ENCODE results near the gene TBCK. TPM values are rescaled to one million over a fixed set of nuclear protein-coding genes. Genes with fewer than 3 reads are reported as not detected.
"Not testable (repeated sequence)": the region's sequence is repeated elsewhere in the genome, so short reads cannot be mapped to it uniquely, and the experiment has no call there.

Gene TBCK
- total RNA-seq, 4 donors from 2014 or later = 22.7 to 28.7 (median 27.3) TPM

GRCh38 chr4:106136777-106137331, 179.2 kb downstream of the TBCK start:
- no peak for DNase-seq (ENCODE audit: extremely low spot score)
- no peak for TF ChIP-seq POLR2A (IDR thresholded peaks at IDR 0.05; ENCODE audit: low read depth)
- TF ChIP-seq EP300 (IDR thresholded peaks at IDR 0.05) = no peak
- TF ChIP-seq CTCF (IDR thresholded peaks at IDR 0.05) = no peak
- no peak for TF ChIP-seq POLR2AphosphoS5 (IDR thresholded peaks at IDR 0.05)
- no peak overlapping the region for H3K27ac ChIP-seq (replicated peaks in 1 of 4)
- peaks cover 0 to 17% (median 7%) of the 10 kb centered on the region in 4 donors for H3K36me3 ChIP-seq
- H3K9me3 ChIP-seq = peaks cover 0 to 5% (median 0%) of the 10 kb centered on the region in 4 donors
- no peaks in the 10 kb centered on the region for H3K27me3 ChIP-seq
- intact Hi-C loops (cut with DNase I) = no loop called here
- no peak overlapping the region for H3K4me3 ChIP-seq
- no peaks in the 10 kb centered on the region for H3K4me1 ChIP-seq

- Histone ChIP-seq H3K4me1 (no peaks in the 10 kb centered on the region), H3K9me3 (peaks cover 0 to 5% (median 0%) of the 10 kb centered on the region in 4 donors), H3K36me3 (peaks cover 0 to 20% (median 10%) of the 10 kb centered on the region in 4 donors), H3K27ac (replicated peaks in 1 of 4) (no peak overlapping the region), H3K4me3 (no peak overlapping the region), H3K27me3 (no peaks in the 10 kb centered on the region)
- DNase-seq (ENCODE audit: extremely low spot score) = no peak
- intact Hi-C loops (cut with DNase I) = no loop called here
- TF ChIP-seq CTCF (IDR thresholded peaks at IDR 0.05) (no peak), POLR2A (IDR thresholded peaks at IDR 0.05; ENCODE audit: low read depth) (no peak), EP300 (IDR thresholded peaks at IDR 0.05) (no peak), POLR2AphosphoS5 (IDR thresholded peaks at IDR 0.05) (no peak)
These were observed 184.0 kb downstream of the TBCK start for GRCh38 chr4:106132045-106132444.

- H3K27ac ChIP-seq (replicated peaks in 1 of 4) = no peak overlapping the region
- no peak for DNase-seq (ENCODE audit: extremely low spot score)
- TF ChIP-seq EP300 (IDR thresholded peaks at IDR 0.05) (no peak), POLR2A (IDR thresholded peaks at IDR 0.05; ENCODE audit: low read depth) (no peak), POLR2AphosphoS5 (IDR thresholded peaks at IDR 0.05) (no peak), CTCF (IDR thresholded peaks at IDR 0.05) (no peak)
- intact Hi-C loops (cut with DNase I) = no loop called here
- no peaks in the 10 kb centered on the region for H3K4me1 ChIP-seq
- H3K27me3 ChIP-seq = no peaks in the 10 kb centered on the region
- 97% methylated on average over 2 of the region's 2 CpGs for WGBS
- H3K36me3 ChIP-seq = no peaks in the 10 kb centered on the region
- H3K9me3 ChIP-seq = no peaks in the 10 kb centered on the region
- H3K4me3 ChIP-seq = no peak overlapping the region
These were observed 189.9 kb downstream of the TBCK start for GRCh38 chr4:106126062-106126461.

GRCh38 chr4:106119949-106120555, 196.0 kb downstream of the TBCK start:
- intact Hi-C loops (cut with DNase I); DNase-seq (ENCODE audit: extremely low spot score): not testable (repeated sequence)

GRCh38 chr4:106116025-106116424, 200.0 kb downstream of the TBCK start:
- TF ChIP-seq EP300 (IDR thresholded peaks at IDR 0.05) = no peak
- TF ChIP-seq CTCF (IDR thresholded peaks at IDR 0.05) = no peak
- no peak for TF ChIP-seq POLR2A (IDR thresholded peaks at IDR 0.05; ENCODE audit: low read depth)
- no peak for TF ChIP-seq POLR2AphosphoS5 (IDR thresholded peaks at IDR 0.05)
- Histone ChIP-seq H3K9me3 (peaks cover 0 to 17% (median 8%) of the 10 kb centered on the region in 4 donors), H3K4me1 (no peaks in the 10 kb centered on the region), H3K4me3 (no peak overlapping the region), H3K27me3 (no peaks in the 10 kb centered on the region), H3K36me3 (peaks cover 7 to 53% (median 37%) of the 10 kb centered on the region in 4 donors), H3K27ac (replicated peaks in 1 of 4) (no peak overlapping the region)
- WGBS = 96% methylated on average over 2 of the region's 2 CpGs
- no peak for DNase-seq (ENCODE audit: extremely low spot score)
- intact Hi-C loops (cut with DNase I) = no loop called here

More at GRCh38 chr4:106119949-106120555, 196.0 kb downstream of the TBCK start:
- H3K27me3 ChIP-seq; H3K27ac ChIP-seq (replicated peaks in 1 of 4); H3K9me3 ChIP-seq; H3K4me3 ChIP-seq; H3K4me1 ChIP-seq: not testable (repeated sequence)
- peaks cover 0 to 16% (median 6%) of the 10 kb centered on the region in 4 donors for H3K36me3 ChIP-seq
- 97% methylated on average over 21 of the region's 28 CpGs for WGBS
